IMR-90 (cell line): ENCODE measurements around the gene IVNS1ABP.

Source experiments
- POLR2A ChIP-seq: IDR thresholded peaks from 2 replicates; pipeline ENCODE4 v1.6.1; 2012; ENCODE audit warnings: mild to moderate bottlenecking, low read depth, low read length
- TF ChIP-seq, protein P1 (sequence below): conservative IDR thresholded peaks from 2 replicates; pipeline ENCODE4 v1.5.1; 2012; ENCODE audit warnings: mild to moderate bottlenecking, low read depth, low read length, improper control_type of control experiment

DNA sequence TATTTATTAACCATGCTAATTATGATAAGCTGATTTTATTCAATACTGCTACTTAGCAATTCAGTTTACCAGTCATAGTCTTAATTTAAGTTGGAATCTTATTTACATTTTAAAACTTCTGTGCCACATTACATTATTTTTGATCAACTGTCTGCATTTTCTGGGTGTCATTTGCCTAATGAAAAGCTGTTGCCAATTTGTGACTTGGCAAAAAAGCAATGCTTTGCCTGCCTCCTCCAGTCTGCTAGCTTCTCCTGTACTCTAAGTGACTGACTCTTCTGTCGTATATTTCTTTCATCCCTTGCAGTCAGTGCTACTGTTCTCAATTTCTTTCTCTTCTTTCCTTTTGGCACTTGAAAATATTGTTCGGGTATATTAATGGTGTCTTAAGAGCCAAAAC is 5.6 kb upstream of the IVNS1ABP start:
- no peak for TF ChIP-seq POLR2A
- TF ChIP-seq, protein P1, sequence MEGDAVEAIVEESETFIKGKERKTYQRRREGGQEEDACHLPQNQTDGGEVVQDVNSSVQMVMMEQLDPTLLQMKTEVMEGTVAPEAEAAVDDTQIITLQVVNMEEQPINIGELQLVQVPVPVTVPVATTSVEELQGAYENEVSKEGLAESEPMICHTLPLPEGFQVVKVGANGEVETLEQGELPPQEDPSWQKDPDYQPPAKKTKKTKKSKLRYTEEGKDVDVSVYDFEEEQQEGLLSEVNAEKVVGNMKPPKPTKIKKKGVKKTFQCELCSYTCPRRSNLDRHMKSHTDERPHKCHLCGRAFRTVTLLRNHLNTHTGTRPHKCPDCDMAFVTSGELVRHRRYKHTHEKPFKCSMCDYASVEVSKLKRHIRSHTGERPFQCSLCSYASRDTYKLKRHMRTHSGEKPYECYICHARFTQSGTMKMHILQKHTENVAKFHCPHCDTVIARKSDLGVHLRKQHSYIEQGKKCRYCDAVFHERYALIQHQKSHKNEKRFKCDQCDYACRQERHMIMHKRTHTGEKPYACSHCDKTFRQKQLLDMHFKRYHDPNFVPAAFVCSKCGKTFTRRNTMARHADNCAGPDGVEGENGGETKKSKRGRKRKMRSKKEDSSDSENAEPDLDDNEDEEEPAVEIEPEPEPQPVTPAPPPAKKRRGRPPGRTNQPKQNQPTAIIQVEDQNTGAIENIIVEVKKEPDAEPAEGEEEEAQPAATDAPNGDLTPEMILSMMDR = no peak
